Loucy (cell line): Measurements from ENCODE around the gene YIPF5.

Source experiments
- H2AFZ ChIP-seq: fragments of 200-600 bp; sonication (generic); 2 replicates; pipeline ENCODE4 v1.6.0; 2016; ENCODE audit warnings: antibody characterized with exemption, mild to moderate bottlenecking, low read length, moderate library complexity
- H3F3A ChIP-seq: fragments of 200-600 bp; 2 replicates; pipeline ENCODE4 v1.6.0; 2016; ENCODE audit warnings: antibody characterized with exemption, low read depth, mild to moderate bottlenecking
- H3K27me3 ChIP-seq: fragments of 200-600 bp; sonication (generic); 2 replicates; pipeline ENCODE4 v1.6.1; 2014; ENCODE audit warnings: low read length, mild to moderate bottlenecking; ENCODE audit not compliant: insufficient read depth, poor library complexity, severe bottlenecking
- H3K36me3 ChIP-seq: fragments of 200-600 bp; sonication (generic); 2 replicates; pipeline ENCODE4 v1.6.1; 2016; ENCODE audit warnings: low read length; ENCODE audit not compliant: insufficient read depth
- H3K4me1 ChIP-seq: fragments of 200-600 bp; sonication (generic); 2 replicates; pipeline ENCODE4 v1.5.1; 2014; ENCODE audit warnings: low read length, mild to moderate bottlenecking; ENCODE audit not compliant: insufficient read depth, poor library complexity, severe bottlenecking
- H3K4me2 ChIP-seq: fragments of 200-600 bp; sonication (generic); 2 replicates; pipeline ENCODE4 v1.6.0; 2014; ENCODE audit warnings: antibody characterized with exemption, low read length, low read depth, mild to moderate bottlenecking; ENCODE audit not compliant: poor library complexity, severe bottlenecking
- H3K4me3 ChIP-seq: fragments of 200-600 bp; sonication (generic); 2 replicates; pipeline ENCODE4 v1.5.1; 2014; ENCODE audit warnings: low read length, mild to moderate bottlenecking, mixed read lengths; ENCODE audit not compliant: poor library complexity, severe bottlenecking
- H3K79me2 ChIP-seq: fragments of 200-600 bp; sonication (generic); 2 replicates; pipeline ENCODE4 v1.6.1; 2014; ENCODE audit warnings: low read length; ENCODE audit not compliant: insufficient read depth
- H3K9ac ChIP-seq: fragments of 200-600 bp; sonication (generic); 2 replicates; pipeline ENCODE4 v1.6.0; 2014; ENCODE audit warnings: mild to moderate bottlenecking, low read depth, low read length, moderate library complexity; ENCODE audit not compliant: poor library complexity, severe bottlenecking
- H3K9me2 ChIP-seq: fragments of 200-600 bp; sonication (generic); replicated peaks from 2 replicates; pipeline ENCODE4 v1.6.1; 2016; ENCODE audit warnings: low read depth, low read length, mixed read lengths
- H3K9me3 ChIP-seq: fragments of 200-600 bp; sonication (generic); 2 replicates; pipeline ENCODE4 v1.6.1; 2014; ENCODE audit warnings: mild to moderate bottlenecking, antibody characterized with exemption, low read length, low read depth; ENCODE audit not compliant: insufficient read depth
- H4K20me1 ChIP-seq: fragments of 200-600 bp; sonication (generic); 2 replicates; pipeline ENCODE4 v1.6.0; 2014; ENCODE audit warnings: antibody characterized with exemption, low read length, mild to moderate bottlenecking; ENCODE audit not compliant: insufficient read depth, poor library complexity, severe bottlenecking
- EZH2phosphoT487 ChIP-seq: fragments of 200-600 bp; IDR thresholded peaks from 2 replicates; pipeline ENCODE4 v1.6.1; 2018; ENCODE audit warnings: antibody characterized with exemption, mild to moderate bottlenecking, moderate library complexity, borderline replicate concordance
- TF ChIP-seq, protein P1 (sequence below): fragments of 200-600 bp; sonication (generic); conservative IDR thresholded peaks from 2 replicates; pipeline ENCODE4 v1.5.1; 2014; ENCODE audit warnings: mild to moderate bottlenecking, antibody characterized with exemption, low read length

The YIPF5 gene

DNA sequence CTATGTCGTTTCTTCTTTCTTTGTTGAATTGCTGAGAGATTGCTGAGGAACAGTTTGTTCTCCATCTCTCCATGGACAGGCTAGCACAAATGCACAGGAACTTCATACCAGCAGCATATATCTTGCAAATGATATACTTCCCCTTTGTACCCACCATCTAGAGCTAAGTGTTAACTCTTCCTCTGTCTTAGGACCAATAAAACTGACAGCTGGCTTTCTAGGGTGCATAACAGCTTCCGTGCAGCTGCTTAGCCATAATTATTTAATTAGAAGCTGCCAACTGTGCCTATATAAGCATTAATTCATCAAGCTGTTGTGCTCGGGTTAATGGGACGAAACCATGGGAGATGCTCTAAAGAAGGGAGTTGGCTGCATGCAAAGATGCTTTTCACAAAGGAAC, 38.9 kb upstream of the YIPF5 start:
- H3K4me2 ChIP-seq, result peak overlapping the region; percentile 19
- H3K27me3 ChIP-seq, result no peaks in the 10 kb centered on the region
- H4K20me1 ChIP-seq, result no peaks in the 10 kb centered on the region
- no peak overlapping the region for H3K9ac ChIP-seq
- H3F3A ChIP-seq, result no peaks in the 10 kb centered on the region
- no peaks in the 10 kb centered on the region for H3K36me3 ChIP-seq
- H3K9me2 ChIP-seq, result no peaks in the 10 kb centered on the region
- no peak for TF ChIP-seq EZH2phosphoT487
- TF ChIP-seq, protein P1, sequence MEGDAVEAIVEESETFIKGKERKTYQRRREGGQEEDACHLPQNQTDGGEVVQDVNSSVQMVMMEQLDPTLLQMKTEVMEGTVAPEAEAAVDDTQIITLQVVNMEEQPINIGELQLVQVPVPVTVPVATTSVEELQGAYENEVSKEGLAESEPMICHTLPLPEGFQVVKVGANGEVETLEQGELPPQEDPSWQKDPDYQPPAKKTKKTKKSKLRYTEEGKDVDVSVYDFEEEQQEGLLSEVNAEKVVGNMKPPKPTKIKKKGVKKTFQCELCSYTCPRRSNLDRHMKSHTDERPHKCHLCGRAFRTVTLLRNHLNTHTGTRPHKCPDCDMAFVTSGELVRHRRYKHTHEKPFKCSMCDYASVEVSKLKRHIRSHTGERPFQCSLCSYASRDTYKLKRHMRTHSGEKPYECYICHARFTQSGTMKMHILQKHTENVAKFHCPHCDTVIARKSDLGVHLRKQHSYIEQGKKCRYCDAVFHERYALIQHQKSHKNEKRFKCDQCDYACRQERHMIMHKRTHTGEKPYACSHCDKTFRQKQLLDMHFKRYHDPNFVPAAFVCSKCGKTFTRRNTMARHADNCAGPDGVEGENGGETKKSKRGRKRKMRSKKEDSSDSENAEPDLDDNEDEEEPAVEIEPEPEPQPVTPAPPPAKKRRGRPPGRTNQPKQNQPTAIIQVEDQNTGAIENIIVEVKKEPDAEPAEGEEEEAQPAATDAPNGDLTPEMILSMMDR, result no peak
- H3K4me1 ChIP-seq, result peaks cover 6% of the 10 kb centered on the region
- no peaks in the 10 kb centered on the region for H3K79me2 ChIP-seq
- H3K4me3 ChIP-seq, result no peak overlapping the region
- H3K9me3 ChIP-seq, result no peaks in the 10 kb centered on the region
- H2AFZ ChIP-seq, result peak overlapping the region; percentile 61; the same call in 1 of the 2 replicates

DNA sequence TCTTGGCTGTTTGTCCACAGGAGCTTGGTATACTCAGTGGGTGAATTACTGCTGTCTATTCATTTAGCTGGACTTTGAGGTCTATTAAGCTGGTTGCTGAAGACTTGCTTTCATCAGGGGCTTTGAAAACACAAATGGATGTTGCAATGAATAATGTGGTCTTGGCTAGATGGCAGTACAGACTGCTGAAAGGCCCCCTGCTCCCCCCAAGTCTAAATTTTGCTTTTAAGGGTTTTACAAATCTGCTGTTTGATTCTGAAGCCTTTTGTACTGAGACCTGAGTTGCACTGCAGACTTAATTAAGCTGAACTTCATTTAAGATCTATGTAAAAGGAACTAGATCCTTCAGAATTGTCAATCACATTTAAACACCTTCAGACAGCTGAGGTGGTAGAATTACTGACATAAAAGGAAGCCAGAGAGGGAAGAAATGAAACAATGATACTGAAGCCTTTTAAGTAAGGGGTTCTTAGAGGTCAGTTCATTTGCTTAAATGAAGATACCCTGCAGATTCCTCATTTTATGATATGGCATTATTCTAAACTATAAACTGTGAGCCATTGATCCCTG, 37.5 kb upstream of the YIPF5 start:
- Histone ChIP-seq H3K4me3 (no peak overlapping the region), H3K4me2 (no peak overlapping the region)

GRCh38 chr5:144206141-144206540, 35.7 kb upstream of the YIPF5 start:
- H3K9me3 ChIP-seq, result no peaks in the 10 kb centered on the region
- H3K4me1 ChIP-seq, result peaks cover 15% of the 10 kb centered on the region
- H3K9ac ChIP-seq, result no peak overlapping the region
- no peaks in the 10 kb centered on the region for H4K20me1 ChIP-seq
- H3F3A ChIP-seq, result no peaks in the 10 kb centered on the region
- TF ChIP-seq EZH2phosphoT487, result no peak
- TF ChIP-seq, protein P1, result no peak
- no peaks in the 10 kb centered on the region for H3K79me2 ChIP-seq
- H3K36me3 ChIP-seq, result no peaks in the 10 kb centered on the region
- H3K9me2 ChIP-seq, result no peaks in the 10 kb centered on the region
- no peak overlapping the region for H3K4me2 ChIP-seq
- H3K27me3 ChIP-seq, result no peaks in the 10 kb centered on the region
- H3K4me3 ChIP-seq, result no peak overlapping the region
- no peak overlapping the region for H2AFZ ChIP-seq

More for the DNA sequence above, 37.5 kb upstream of the YIPF5 start:
- Histone ChIP-seq H4K20me1 (no peaks in the 10 kb centered on the region), H3K9me3 (no peaks in the 10 kb centered on the region), H3K79me2 (no peaks in the 10 kb centered on the region), H3K4me1 (peaks cover 6% of the 10 kb centered on the region), H3K9ac (no peak overlapping the region), H3F3A (no peaks in the 10 kb centered on the region), H3K36me3 (no peaks in the 10 kb centered on the region), H2AFZ (no peak overlapping the region), H3K27me3 (no peaks in the 10 kb centered on the region), H3K9me2 (no peaks in the 10 kb centered on the region)
- TF ChIP-seq EZH2phosphoT487, result no peak
- TF ChIP-seq, protein P1, result peak; percentile 41; the same call in 1 of the 2 replicates
